ENCODE data around the gene ARF4.

ARF4 gene

DNA sequence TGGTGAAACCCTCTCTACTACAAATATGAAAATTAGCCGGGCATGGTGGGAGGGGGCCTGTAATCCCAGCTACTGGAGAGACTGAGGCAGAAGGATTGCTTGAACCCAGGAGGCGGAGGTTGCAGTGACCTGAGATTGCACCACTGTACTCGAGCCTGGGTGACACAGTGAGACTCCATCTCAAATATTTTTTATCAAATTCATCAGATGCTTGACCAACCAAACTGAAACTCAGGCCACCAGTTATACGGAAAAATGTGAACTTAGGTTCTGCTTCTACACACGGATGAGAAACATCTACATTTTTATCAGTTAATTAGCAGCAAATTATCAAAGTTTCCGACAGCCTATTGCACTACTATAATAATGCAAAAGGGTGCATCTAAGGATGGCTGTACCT is 4.8 kb downstream of the ARF4 start:
- no peak for TF ChIP-seq EP300 (IDR thresholded peaks at IDR 0.05; ENCODE audit: borderline replicate concordance)

DNA sequence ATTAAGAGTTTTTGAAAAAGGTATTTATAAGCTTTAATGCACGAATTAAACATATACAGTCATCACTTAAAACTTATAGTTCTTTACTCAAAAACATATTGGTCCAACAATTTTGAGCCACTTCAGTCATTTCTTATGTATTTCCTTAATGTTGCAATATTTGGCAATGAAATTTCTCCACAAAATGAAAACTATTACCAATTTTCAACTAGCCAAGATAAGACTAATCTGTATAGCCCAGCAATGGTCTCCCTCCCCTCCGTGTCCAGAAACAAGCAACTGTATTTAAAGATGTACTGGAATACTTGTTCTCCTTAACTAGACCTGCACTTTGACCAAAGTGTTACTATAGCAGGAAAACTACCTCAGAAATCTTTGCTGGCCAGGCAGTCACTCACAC is 9.2 kb downstream of the ARF4 start:
- TF ChIP-seq TAF1 (IDR thresholded peaks at IDR 0.05; ENCODE audit: low read depth) (no peak), TEAD4 (IDR thresholded peaks at IDR 0.05) (no peak), EGR1 (IDR thresholded peaks at IDR 0.05) (no peak), YY1 (IDR thresholded peaks at IDR 0.05; ENCODE audit: low read depth) (no peak), TCF12 (IDR thresholded peaks at IDR 0.05; ENCODE audit: low read depth) (no peak), NFIC (IDR thresholded peaks at IDR 0.05) (no peak), REST (IDR thresholded peaks at IDR 0.05; ENCODE audit: low read depth) (no peak), USF1 (IDR thresholded peaks at IDR 0.05) (no peak), ZBTB7A (IDR thresholded peaks at IDR 0.05; ENCODE audit: low read depth) (no peak), EP300 (IDR thresholded peaks at IDR 0.05; ENCODE audit: borderline replicate concordance) (no peak), CREB1 (IDR thresholded peaks at IDR 0.05; ENCODE audit: low read depth) (no peak), RAD21 (IDR thresholded peaks at IDR 0.05; ENCODE audit: low read depth) (no peak), FOXM1 (IDR thresholded peaks at IDR 0.05; ENCODE audit: borderline replicate concordance, low read depth) (no peak), CEBPB (IDR thresholded peaks at IDR 0.05) (no peak), MAX (IDR thresholded peaks at IDR 0.05) (no peak)

GRCh38 chr3:57586778-57587177 is 10.4 kb downstream of the ARF4 start:
- TF ChIP-seq NFIC (IDR thresholded peaks at IDR 0.05) (no peak), EP300 (IDR thresholded peaks at IDR 0.05; ENCODE audit: borderline replicate concordance) (no peak), MAX (IDR thresholded peaks at IDR 0.05) (no peak), ZBTB7A (IDR thresholded peaks at IDR 0.05; ENCODE audit: low read depth) (no peak), USF1 (IDR thresholded peaks at IDR 0.05) (no peak), EGR1 (IDR thresholded peaks at IDR 0.05) (no peak), CEBPB (IDR thresholded peaks at IDR 0.05) (no peak), TAF1 (IDR thresholded peaks at IDR 0.05; ENCODE audit: low read depth) (no peak), YY1 (IDR thresholded peaks at IDR 0.05; ENCODE audit: low read depth) (no peak), REST (IDR thresholded peaks at IDR 0.05; ENCODE audit: low read depth) (no peak), FOXM1 (IDR thresholded peaks at IDR 0.05; ENCODE audit: borderline replicate concordance, low read depth) (no peak), RAD21 (IDR thresholded peaks at IDR 0.05; ENCODE audit: low read depth) (no peak)

GRCh38 chr3:57583544-57583943 is 13.6 kb downstream of the ARF4 start:
- no peak for TF ChIP-seq NFIC (IDR thresholded peaks at IDR 0.05)
- TF ChIP-seq TAF1 (IDR thresholded peaks at IDR 0.05; ENCODE audit: low read depth) = no peak
- no peak for TF ChIP-seq MAX (IDR thresholded peaks at IDR 0.05)
- TF ChIP-seq CEBPB (IDR thresholded peaks at IDR 0.05) = no peak
- TF ChIP-seq REST (IDR thresholded peaks at IDR 0.05; ENCODE audit: low read depth) = no peak
- no peak for TF ChIP-seq EGR1 (IDR thresholded peaks at IDR 0.05)
- TF ChIP-seq CREB1 (IDR thresholded peaks at IDR 0.05; ENCODE audit: low read depth) = no peak
- no peak for TF ChIP-seq FOXM1 (IDR thresholded peaks at IDR 0.05; ENCODE audit: borderline replicate concordance, low read depth)
- TF ChIP-seq TEAD4 (IDR thresholded peaks at IDR 0.05) = no peak
- TF ChIP-seq YY1 (IDR thresholded peaks at IDR 0.05; ENCODE audit: low read depth) = no peak
- TF ChIP-seq EP300 (IDR thresholded peaks at IDR 0.05; ENCODE audit: borderline replicate concordance) = no peak
- TF ChIP-seq USF1 (IDR thresholded peaks at IDR 0.05) = no peak
- TF ChIP-seq TCF12 (IDR thresholded peaks at IDR 0.05; ENCODE audit: low read depth) = no peak
- no peak for TF ChIP-seq RAD21 (IDR thresholded peaks at IDR 0.05; ENCODE audit: low read depth)
- no peak for TF ChIP-seq ZBTB7A (IDR thresholded peaks at IDR 0.05; ENCODE audit: low read depth)

Measured in Ishikawa (cell line).